ENCODE results near the gene GMCL1.
"Not testable (repeated sequence)": the region's sequence is repeated elsewhere in the genome, so short reads cannot be mapped to it uniquely, and the experiment has no call there.

GRCh38 chr2:69802781-69803367, 26.6 kb upstream of the GMCL1 start:
- TF ChIP-seq CTCF (IDR thresholded peaks at IDR 0.05); SMAD4 (CRISPR knock-in tag; IDR thresholded peaks at IDR 0.05); USF1 (CRISPR knock-in tag; IDR thresholded peaks at IDR 0.05); E2F4 (CRISPR knock-in tag; IDR thresholded peaks at IDR 0.05; ENCODE audit: borderline replicate concordance, low read depth): not testable (repeated sequence)
